ENCODE results near the gene VPS13D.

DNA sequence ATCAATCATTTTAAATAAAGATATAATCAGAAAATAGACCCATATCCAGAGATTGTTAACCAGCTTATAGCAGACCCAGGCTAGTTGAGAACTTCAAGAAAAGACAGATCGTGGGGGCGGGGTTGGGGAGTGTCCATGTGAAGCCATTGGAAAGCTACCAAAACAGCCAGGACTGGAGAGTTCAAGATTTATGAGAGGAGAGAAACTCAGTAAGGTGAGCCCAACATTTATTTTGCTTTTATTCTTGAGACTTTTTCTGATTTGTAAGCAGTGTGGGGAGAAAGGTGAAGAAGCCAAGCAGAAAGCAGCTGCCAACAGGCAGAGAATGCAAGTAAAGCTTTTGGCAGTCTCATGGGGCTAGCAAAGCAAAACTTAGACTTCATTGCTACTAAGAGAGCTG lies 179.9 kb downstream of the VPS13D start:
- TF ChIP-seq POLR2A (IDR thresholded peaks at IDR 0.05; ENCODE audit: low read depth, low read length) (no peak), FOS (IDR thresholded peaks at IDR 0.05; ENCODE audit: low read depth, low read length) (no peak), RAD21 (IDR thresholded peaks at IDR 0.05; ENCODE audit: low read length) (no peak)
- TF ChIP-seq, protein P1, sequence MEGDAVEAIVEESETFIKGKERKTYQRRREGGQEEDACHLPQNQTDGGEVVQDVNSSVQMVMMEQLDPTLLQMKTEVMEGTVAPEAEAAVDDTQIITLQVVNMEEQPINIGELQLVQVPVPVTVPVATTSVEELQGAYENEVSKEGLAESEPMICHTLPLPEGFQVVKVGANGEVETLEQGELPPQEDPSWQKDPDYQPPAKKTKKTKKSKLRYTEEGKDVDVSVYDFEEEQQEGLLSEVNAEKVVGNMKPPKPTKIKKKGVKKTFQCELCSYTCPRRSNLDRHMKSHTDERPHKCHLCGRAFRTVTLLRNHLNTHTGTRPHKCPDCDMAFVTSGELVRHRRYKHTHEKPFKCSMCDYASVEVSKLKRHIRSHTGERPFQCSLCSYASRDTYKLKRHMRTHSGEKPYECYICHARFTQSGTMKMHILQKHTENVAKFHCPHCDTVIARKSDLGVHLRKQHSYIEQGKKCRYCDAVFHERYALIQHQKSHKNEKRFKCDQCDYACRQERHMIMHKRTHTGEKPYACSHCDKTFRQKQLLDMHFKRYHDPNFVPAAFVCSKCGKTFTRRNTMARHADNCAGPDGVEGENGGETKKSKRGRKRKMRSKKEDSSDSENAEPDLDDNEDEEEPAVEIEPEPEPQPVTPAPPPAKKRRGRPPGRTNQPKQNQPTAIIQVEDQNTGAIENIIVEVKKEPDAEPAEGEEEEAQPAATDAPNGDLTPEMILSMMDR (conservative IDR thresholded peaks at IDR 0.05; ENCODE audit: low read depth, low read length) = no peak
